Left forelimb (tissue), 1 donor: ENCODE data around the gene GRAP2.
"Not testable (repeated sequence)": the region's sequence is repeated elsewhere in the genome, so short reads cannot be mapped to it uniquely, and the experiment has no call there.

Experiments used
- DNase-seq: peaks from one replicate; pipeline ENCODE4 v3.0.0-alpha.2; 2018; ENCODE audit warnings: low spot score

GRAP2 gene

GRCh38 chr22:39900306-39901227, at the start of gene GRAP2:
Gene GRAP2, plus strand, starts transcription at chr22:39901084. Its CDS starts 46,023 bp downstream, at chr22:39947107.
- no peak for DNase-seq

GRCh38 chr22:39851606-39852315, 49.1 kb upstream of the GRAP2 start:
- no peak for DNase-seq

GRCh38 chr22:39852799-39853198, 48.1 kb upstream of the GRAP2 start:
- DNase-seq, result no peak

GRCh38 chr22:39856588-39856987, 44.3 kb upstream of the GRAP2 start:
- DNase-seq, result no peak

- no peak for DNase-seq
These were observed 40.8 kb upstream of the GRAP2 start for GRCh38 chr22:39859903-39860588.

- no peak for DNase-seq
These were observed 32.1 kb upstream of the GRAP2 start for GRCh38 chr22:39868741-39869140.

GRCh38 chr22:39869797-39870196, 31.1 kb upstream of the GRAP2 start:
- not testable (repeated sequence) for DNase-seq

- no peak for DNase-seq
These were observed 29.7 kb upstream of the GRAP2 start for GRCh38 chr22:39871008-39871798.

- no peak for DNase-seq
These were observed 28.3 kb upstream of the GRAP2 start for GRCh38 chr22:39872548-39872947.

- no peak for DNase-seq
These were observed 26.9 kb upstream of the GRAP2 start for GRCh38 chr22:39873965-39874364.

GRCh38 chr22:39875176-39875885, 25.6 kb upstream of the GRAP2 start:
- DNase-seq, result not testable (repeated sequence)

GRCh38 chr22:39877079-39877845, 23.6 kb upstream of the GRAP2 start:
- DNase-seq, result no peak

- no peak for DNase-seq
These were observed 20.2 kb upstream of the GRAP2 start for GRCh38 chr22:39880722-39881121.

GRCh38 chr22:39883057-39883456, 17.8 kb upstream of the GRAP2 start:
- no peak for DNase-seq

- DNase-seq, result not testable (repeated sequence)
These were observed 11.0 kb upstream of the GRAP2 start for GRCh38 chr22:39889924-39890323.

GRCh38 chr22:39893526-39893925, 7.4 kb upstream of the GRAP2 start, which contains the start of gene ENTHD1:
Gene ENTHD1, minus strand, starts transcription at chr22:39893760. Its CDS starts 6,012 bp downstream, at chr22:39887748.
- DNase-seq, result no peak

GRCh38 chr22:39894554-39895092, 6.3 kb upstream of the GRAP2 start:
- no peak for DNase-seq

- no peak for DNase-seq
These were observed 5.2 kb upstream of the GRAP2 start for GRCh38 chr22:39895682-39896081.

GRCh38 chr22:39896313-39896996, 4.4 kb upstream of the GRAP2 start:
- DNase-seq, result no peak
